ENCODE data around the gene TMUB1.

The TMUB1 gene, protein sequence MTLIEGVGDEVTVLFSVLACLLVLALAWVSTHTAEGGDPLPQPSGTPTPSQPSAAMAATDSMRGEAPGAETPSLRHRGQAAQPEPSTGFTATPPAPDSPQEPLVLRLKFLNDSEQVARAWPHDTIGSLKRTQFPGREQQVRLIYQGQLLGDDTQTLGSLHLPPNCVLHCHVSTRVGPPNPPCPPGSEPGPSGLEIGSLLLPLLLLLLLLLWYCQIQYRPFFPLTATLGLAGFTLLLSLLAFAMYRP

DNA sequence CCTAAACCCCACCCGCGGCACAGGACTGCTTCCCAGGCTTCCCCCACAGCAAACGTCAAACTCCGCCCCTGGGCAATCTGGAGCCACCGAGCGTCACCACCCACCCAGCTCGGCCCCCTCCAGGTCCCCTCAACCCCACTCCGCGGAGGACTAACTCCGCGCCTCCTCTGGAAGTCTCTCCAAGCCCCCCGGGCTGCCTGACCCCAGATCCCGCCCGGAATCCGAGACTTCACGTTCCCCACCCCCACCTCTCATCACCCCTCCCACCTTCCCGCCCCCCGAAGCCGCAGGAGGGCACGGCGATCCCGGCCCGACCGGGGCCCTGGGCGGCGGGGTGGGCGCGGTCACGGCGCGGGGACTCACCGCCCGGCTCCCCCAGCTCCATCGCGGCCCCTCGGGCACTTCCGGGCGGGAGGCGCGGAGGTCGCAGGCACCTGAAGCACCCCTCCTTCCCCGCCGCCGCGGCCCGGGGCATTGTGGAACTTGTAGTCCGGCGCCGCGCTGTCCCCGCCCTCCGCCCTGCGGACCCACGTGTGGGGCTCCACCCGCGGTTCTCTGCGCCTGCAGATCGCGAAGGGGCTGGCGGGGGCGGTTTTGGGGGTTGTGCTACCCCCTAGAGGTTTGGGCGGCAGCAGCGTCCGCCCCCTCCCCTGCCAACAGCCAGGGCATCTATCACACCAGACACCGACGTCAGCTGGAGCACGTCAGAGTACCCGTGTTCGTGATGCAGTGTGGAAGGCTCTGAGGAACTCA is at the start of gene TMUB1:
TSS of gene TMUB1 (minus strand) at position 423 of the 753 bp plus-strand sequence. CDS start 930 bp downstream, outside the sequence.
- peak; percentile 86 to 91 for DNase-seq

DNA sequence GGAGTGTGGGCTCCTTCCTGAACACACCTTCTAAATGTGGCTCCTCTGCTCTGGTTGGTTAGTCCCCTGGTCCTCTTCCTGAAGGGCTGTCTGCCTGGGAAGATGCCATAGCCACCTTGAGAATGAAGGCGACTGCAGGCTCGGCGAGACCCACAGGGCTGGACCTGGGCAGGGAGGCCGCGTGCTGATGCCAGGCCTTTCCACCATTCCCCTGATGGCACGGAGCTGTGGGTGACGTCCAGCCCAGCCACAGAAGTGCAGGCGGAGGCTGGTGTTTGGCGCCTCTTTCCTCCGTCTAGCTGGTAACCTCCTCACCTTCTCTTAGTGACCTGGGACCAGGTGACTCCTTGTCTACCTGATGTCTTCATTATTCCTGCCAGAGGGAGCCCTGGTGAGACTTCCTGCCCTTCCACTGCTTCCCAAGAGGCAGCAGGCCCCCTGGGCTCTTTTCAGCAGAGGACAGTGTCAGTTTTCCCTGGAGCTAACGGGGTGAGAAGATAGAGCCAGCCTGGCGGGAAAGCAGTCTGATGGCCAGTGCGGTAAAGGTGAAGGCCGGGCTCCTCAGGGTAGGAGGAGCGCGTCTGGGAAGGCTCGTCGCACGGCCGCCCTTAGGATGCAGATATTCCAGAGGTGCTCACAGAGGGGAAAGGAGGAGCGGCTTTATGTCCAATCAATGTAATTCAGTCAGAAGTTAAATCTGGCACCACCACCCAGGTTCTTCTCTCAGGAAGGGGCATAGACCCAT is 49.3 kb upstream of the TMUB1 start:
- no peak for DNase-seq

DNA sequence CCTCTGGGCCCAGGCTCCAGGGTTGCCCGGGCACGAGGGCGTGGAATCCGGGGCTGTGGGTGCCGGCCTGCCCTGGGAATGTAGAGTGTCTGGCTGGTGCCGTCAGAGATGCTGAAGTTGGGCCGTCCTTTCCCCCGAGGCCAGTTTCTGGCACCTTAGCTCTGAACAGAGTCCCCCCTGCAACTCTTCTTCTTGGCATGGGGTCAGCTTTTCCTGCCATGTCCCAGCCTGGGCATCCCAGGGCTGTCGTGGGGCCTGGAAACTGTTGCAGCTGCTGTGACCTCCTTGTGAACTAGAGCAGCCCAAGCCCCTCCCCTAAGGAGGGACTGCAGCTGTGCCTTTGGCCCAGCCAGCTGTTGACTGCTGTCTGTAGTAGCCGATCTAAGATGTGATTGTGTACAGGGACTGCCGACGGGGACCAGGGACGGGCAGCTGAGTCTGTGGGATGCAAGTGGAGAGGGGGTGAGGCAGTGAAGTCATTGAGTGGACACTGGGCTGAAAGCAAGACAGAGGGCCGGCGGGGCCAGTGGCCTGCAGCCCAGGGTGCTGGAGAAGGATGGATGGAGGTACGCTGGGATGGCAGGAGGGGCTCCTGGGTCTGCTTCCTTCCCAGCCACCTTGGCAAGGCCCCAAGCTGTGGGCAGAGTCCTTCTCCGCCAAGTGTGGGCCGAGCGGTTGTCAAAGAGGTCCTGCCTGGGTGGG is 48.5 kb upstream of the TMUB1 start:
- DNase-seq, result no peak

DNA sequence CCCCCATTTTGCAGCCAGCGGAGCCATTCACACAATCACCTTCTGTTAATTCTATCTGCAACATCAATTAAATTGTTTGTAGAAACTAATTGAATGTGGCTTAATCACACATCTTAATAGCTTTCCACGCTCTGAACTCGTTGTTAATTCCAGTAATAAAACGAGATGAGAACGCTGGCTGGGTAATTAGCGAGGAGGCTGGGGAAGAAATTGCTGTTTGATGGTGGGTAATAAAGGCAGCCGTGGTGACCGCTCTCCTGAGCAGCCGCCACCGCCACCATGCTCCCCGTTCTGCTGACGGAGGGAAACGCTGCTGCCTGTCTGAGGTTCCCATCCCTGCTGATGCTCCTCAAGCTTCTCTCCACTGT is 47.9 kb upstream of the TMUB1 start:
- DNase-seq, result no peak

DNA sequence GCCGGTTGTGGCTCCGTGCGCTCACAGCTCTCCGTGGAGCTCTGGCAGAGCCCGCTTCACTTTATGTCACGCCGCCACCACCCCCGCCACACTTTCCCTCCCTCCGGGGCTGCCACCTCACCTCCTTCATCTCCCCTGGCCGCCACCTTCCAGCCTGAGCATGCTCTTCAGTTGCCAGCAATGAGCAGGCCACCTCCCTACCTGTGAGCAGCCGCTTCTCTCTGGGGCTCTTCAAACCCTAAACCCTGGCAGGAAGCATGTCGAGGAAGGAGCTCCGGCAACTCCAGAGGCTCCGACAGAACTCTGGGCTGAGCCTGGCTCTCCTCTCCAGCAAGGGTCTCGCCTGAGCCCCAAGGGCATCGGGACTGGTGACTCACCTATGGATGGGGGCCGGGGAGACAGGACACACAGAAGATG is 47.5 kb upstream of the TMUB1 start:
- no peak for DNase-seq

DNA sequence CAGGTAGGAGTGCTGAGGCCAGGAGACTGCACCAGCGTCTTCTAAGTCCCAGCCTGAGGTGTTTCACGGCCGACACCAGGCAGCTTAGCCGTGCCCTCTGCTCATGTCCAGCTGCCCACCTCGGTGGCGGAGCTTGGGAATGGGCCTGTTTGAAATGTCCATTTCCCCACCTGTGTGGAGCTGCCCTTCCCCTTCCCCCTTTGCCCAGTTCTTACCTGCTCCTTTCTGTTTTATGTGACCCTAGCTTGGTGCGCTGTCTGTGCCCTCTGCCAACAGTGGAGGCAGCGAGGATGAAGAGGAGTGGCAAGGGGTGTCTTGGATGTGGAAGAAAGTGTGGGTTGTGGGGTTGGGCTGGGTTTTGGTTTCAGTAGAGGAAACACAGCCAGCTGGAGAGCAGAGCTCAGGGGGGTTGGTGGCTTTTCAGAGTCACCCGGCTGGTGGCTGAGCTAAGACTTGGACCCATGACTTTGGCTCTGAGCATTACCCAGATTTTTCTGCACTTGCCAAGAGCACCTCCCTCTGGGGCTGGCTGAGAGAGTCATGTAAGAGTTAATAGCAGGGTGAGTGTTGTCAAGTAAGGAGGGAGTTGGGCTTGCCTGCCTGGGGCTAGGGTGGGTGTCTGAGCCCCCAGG is 46.8 kb upstream of the TMUB1 start:
- no peak for DNase-seq

DNA sequence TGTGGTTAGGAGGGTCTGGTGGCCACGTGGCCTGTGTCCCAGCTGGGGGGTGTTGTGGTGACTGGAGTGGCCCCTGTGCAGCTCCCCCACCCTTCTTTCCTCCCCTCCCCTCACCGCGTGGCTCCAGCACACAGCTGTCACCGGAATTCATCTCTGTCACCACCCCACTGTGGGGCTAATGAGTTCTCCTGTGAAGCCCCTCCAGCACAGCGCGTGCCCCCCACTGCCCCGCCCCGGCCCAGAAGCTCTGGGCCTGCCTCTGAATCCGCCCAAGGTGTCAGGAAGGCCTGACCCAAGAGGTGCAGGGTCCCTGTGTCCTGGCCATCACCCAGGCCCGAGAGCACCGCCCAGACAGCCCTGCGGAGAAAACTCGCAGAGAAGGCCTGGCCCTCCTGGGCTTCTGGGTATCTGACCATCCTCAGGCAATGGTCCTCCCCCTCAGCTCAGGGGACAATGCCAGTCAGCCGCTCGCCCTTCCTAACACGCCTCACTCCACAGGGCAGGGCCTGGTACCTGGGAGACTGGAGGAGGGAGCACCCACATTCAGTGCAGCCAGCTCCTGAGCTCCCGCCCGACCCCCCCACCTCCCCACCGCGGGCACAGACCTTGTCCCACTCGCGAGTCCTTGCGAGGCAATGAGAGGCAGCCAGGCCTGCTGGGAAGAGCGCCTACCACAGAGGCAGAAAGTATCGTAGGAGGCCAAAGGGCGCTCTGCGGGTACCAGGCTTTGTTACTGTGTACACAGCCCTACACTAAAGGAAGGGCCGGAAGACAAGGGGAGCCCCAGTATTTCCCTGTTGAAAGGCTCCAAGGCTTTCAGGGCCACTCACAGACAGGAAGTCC is 46.0 kb upstream of the TMUB1 start:
- DNase-seq, result no peak

DNA sequence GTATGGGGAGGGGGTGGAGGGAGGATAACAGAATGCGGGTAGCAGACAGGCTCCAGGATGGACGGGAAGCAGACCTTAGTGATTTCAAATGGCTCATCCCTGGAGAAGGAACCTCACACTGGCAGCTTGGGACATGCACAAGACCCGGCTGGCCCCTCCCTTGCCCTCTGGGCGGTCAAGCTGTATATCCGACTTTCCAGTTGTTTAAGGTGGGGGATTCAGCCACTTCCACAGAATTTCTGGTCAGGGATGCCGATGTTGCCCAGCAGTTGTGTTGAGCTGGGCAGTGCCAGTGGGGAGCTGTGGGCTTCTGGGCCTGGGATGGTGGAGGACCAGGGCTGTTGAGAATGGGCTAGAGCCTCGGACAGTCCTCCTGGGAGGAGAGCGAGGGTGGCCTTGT is 45.4 kb upstream of the TMUB1 start:
- no peak for DNase-seq

DNA sequence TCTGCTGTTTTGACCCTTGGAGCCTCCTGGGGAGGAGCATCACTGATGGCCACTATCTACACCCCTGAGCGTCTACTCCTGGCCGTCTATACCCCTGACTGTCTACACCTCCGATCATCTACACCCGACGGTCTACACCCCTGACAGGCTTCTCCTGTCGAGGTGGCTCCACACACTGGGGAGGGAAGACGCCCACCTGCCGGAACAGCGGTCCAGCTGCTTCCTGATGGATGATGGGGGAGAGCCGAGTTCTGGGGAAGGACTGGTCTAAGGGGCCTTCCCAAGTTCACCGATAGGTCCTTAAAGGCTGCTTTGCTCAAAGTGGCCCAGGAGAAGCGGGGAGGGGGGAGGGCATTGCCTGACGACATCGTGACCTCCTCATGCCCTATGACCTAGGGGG is 44.9 kb upstream of the TMUB1 start:
- DNase-seq, result no peak

DNA sequence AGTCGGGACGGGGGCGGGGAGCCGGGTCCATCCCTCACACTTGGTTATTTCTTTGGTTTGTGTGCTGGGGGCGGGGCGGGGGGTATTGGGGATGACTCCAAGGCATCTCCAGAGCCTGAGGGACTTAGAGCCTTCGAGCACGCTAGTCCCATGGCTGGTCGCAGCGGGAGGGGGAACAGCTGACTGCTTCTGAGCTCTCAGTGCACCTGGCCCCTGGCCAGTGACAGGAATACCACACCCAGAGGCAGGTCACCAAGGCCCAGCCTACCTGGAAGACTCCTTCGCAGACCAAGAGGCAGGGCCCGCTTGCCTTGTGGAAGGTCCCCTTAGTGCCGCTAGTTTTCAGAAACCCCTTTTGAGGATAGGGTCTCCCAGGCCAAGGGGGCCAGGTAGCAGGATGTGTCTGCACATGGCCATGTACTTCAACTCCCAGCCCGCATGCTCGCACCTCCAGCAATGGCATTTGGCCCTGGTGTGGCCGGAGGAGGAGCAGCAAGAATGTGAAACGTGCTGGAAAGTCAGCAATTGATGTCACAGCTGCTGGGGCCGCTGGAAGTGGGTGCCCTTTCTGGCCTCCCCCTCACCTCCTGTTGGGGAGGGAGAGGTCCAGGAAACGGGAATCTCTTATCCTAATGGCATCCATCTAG is 43.3 kb upstream of the TMUB1 start:
- DNase-seq, result no peak

DNA sequence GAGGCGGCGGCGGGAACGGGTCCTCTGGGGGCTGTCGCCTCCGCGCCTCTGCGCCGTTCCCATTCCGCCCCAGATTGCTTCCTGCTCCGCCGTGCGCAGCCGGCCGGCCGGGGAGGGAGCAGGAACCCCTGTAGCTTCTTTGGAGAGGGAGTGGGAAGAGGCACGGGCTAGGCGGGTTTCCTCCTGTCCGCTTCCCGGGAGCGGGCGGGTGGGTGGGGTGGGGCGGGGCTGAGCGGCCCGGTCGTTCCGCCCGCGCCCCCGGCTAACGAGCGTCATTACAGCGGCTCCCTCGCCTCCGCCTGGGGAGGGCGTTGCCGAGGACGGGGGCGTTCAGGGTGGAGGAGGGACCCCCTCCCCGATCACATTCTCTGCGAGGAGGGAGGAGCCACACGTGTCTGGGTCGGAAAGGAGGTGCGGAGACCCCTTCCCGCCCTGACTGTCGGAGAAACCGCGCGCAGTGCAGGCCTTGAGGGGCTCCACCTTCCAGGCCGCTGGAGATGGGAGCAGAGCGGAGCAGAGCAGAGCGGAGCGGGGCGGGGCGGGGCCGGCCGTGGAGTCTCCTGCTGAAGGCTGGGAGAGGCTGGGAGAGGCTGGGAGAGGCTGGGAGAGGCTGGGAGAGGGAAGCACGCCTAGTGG is 42.7 kb upstream of the TMUB1 start:
- no peak for DNase-seq

DNA sequence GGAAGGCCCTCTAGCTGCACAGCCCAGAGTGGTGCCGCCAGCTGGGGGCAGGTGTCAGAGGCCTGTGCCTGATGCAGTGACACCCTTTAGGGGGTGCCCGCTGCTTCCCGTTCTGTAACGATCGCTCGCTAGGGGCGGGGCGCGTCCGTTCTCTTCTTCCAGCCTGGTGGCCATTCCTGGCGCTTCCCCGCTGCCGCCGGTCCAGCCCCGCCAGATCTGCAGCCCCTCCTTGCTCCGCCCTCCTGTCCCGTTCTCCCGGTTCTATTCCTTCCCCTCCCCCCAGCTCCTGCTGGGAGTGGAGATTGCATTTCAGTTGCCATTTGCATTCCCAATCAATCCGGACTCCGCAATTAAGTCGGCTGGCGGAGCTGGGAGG is 42.2 kb upstream of the TMUB1 start:
- no peak for DNase-seq

DNA sequence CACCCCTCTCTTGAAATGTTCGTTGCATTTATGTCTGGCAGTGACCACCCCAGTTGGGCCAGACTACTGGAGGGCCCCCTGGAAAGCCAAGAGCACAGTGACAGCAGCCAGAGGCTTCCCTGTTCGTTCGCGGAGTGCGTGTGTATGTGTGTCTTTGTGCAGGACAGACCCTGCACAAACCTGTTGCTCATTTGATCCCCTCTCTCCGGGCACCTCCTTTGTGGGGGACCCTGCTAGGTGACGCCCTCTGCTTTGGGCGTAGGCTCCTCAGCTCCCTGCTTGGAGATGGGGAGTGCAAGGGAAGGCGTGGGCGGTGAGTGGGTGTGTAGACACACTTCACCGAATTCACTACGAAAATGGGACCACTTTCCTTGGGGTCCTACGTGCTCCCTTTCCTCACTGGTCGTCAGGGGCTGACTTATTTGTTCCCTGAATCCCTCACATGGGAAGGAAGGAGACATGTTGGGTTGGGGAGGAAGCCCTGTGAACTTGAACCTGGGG is 41.7 kb upstream of the TMUB1 start:
- no peak for DNase-seq

DNA sequence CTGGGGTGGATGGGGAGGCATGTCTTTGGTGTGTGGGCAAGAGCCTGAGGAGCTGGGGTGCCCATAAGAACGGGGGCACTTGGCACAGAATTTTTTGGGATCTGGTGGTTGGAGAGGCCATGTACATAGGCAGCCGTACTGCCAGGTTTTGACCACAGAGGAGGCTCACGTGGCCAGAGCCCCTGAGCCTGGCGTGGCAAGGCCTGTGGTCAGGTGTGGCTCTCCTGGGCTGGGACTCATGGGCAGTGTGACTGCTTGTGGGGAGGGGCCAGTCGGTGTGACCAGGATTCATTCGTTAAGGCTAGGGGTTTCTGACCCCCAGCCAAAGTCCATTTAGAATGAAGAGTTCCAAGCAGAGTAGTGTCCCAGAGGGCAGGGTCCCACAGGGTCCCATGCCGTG is 41.2 kb upstream of the TMUB1 start:
- no peak for DNase-seq

DNA sequence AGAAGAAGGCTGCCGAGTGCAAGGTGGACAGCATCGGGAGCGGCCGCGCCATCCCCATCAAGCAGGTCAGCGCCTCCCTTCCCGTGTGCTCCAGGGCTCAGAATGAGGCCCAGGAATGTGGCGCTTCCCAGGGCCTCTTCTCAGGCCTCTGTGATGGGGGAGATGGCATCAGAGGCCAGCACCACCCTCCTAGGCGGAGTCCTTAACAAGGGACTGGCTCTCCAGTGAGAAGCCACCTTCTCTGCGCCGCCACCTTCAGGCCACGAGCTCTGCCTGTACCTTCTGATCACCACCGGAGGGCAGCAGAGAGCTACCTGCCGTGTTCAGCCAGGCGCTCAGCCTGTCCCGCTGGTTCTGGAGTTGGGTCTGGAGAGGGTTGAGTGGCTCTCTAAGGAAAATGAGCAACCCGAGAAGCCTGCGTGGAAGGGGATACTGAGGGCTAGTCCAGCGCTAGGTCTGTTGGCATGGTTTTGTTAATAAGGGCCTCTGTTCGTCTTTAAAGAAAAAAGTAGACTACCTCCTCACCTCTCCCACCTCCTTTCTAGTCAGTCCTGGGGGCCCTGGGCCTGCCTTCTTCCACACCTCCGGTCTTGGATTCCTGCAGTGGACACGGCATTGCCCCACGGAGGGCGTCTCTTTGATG is 40.6 kb upstream of the TMUB1 start:
- peak; percentile 78 to 85 for DNase-seq

DNA sequence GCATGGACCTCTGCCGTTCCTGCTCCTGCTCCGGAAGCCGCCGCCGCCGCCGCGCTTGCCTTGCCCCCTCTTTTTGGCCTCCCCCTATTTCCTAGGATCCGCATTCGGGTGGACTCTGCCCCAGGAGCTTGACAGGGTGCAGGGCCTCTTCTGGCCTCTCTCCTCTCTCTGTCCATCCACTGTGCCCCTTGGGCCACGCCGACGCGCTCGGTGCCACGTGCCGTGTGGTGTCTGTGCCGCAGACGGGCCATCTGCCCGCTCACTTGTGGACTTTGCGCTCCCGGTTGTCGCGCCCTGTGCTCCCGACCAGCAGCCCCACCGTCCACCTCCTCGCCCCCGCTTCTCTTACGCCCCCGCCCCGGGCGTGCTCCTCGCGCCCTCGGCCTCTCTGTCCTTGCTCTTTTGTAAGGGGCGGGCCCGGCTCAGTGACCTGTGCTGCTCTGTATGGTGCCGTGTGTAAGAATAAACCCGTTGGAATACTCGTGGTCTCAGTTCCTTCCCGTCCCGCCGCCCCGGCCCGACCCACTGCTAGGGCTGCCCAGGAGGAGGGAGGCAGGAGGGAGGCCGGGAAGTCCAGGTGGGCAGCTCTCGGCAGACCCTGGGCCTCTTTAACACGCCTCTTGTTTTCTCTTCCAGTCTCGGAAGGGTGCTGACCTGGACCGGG is 40.0 kb upstream of the TMUB1 start:
- DNase-seq, result no peak

DNA sequence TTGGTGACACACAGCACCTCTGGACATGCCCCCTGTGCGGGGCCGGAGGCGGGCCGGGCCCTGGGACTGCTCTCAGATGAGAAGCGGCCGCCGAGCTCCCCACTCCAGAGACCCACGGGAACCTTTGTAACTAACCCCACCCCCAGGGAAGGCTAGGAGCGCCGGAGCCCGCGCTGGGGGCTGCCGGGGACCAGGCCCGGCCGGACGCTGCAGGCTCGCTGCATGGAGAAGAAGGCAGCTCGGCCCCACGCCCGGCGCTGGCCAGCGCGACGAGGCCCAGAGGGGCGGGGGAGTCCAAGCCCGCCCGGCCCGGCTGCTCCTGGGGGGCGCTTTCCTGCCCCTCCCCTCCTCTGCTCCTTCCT is 39.5 kb upstream of the TMUB1 start:
- DNase-seq, result no peak

DNA sequence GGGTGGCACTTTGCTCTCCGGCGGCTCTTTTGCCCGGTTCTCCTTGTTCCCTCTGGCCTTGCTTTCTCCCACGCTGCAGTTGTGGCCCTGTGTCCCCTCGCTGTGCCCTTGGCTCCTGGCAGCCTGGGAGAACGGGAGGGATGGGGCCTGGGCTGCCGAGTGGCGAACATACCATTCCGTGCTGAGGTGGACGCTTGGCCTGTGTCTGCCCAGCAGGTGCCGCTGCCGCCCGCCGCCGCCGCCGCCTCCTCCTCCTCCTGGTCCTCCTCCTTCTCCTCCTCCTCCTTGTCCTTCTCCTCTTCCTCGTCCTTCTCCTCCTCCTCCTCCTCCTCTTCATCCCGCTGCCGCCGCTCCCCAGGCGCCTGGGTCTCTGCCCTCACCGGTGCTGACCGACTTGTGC is 39.0 kb upstream of the TMUB1 start:
- no peak for DNase-seq

DNA sequence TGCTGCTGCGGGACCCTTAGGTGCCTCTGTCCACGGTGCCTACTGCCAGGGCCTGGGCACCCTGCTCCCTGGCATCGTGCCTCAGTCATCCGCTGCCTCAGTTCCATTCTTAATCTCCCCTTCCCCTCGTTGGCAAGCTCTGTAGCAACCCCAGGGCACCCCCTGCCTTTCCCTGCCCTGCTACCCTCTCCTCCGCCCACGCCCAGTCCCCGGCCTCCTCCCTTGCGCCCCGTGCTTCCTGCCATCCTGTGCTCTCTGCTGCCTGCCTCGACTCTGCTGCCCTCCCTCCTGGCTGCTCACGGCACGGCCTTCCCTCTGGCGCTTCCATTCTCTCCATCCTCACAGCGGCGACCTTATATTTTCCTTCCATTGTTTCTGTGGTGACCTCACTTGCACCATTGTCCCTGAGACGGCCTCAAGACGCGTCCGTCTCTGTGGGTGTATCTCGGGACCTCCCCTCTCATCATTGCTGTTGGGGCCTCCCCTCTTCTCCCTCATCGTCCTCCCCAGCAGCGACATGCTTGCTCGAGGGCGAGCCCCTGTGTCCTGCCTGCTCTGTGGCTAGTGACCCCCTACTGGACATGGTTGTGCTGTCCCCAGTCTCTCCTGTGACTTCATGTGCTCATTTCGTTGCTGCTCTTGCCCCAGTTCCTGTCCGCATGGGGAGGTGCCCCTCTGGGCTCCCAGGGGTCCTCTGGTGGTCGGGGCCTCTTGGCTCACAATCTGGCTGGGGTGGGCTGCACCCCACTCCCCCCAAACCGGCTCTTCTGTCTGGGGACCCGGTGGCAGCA is 38.3 kb upstream of the TMUB1 start:
- no peak for DNase-seq
